Fibroblast of peridontal ligament (primary cell): Measurements from ENCODE around the gene MACROH2A2.
A peak's percentile ranks its signal among the peaks of the same experiment; 100 is the strongest.
"Not testable (repeated sequence)": the region's sequence is repeated elsewhere in the genome, so short reads cannot be mapped to it uniquely, and the experiment has no call there.

Experiments used
- DNase-seq: peaks from one replicate; pipeline ENCODE4 v3.0.0-alpha.2; 2010; ENCODE audit errors: extremely low read depth

The MACROH2A2 gene

GRCh38 chr10:70052462-70053217, at the start of gene MACROH2A2:
Gene MACROH2A2, plus strand, starts transcription at chr10:70052846. Its CDS starts 22,813 bp downstream, at chr10:70075659.
- DNase-seq = peak; percentile 71

- no peak for DNase-seq
These were observed 45.4 kb upstream of the MACROH2A2 start for GRCh38 chr10:70007116-70007820.

GRCh38 chr10:70031215-70031614, 21.4 kb upstream of the MACROH2A2 start:
- no peak for DNase-seq

- DNase-seq = no peak
These were observed 19.9 kb upstream of the MACROH2A2 start for GRCh38 chr10:70032667-70033289.

- no peak for DNase-seq
These were observed 18.4 kb upstream of the MACROH2A2 start for GRCh38 chr10:70034232-70034631.

GRCh38 chr10:70035531-70035930, 17.1 kb upstream of the MACROH2A2 start:
- no peak for DNase-seq

- DNase-seq = no peak
These were observed 13.7 kb upstream of the MACROH2A2 start for GRCh38 chr10:70038923-70039322.

GRCh38 chr10:70041016-70041415, 11.6 kb upstream of the MACROH2A2 start:
- no peak for DNase-seq

- not testable (repeated sequence) for DNase-seq
These were observed 10.9 kb upstream of the MACROH2A2 start for GRCh38 chr10:70041739-70042138.

- not testable (repeated sequence) for DNase-seq
These were observed 5.6 kb upstream of the MACROH2A2 start for GRCh38 chr10:70047066-70047465.

- DNase-seq = no peak
These were observed 4.5 kb upstream of the MACROH2A2 start for GRCh38 chr10:70048030-70048723.

GRCh38 chr10:70051848-70052247, 798 bp upstream of the MACROH2A2 start:
- no peak for DNase-seq

- DNase-seq = no peak
These were observed 683 bp downstream of the MACROH2A2 start for GRCh38 chr10:70053218-70053840.

- DNase-seq = no peak
These were observed 1.2 kb downstream of the MACROH2A2 start for GRCh38 chr10:70053841-70054288.

- DNase-seq = no peak
These were observed 2.3 kb downstream of the MACROH2A2 start for GRCh38 chr10:70054902-70055301.

- DNase-seq = no peak
These were observed 2.9 kb downstream of the MACROH2A2 start for GRCh38 chr10:70055550-70055949.

- peak; percentile 38 for DNase-seq
These were observed 4.7 kb downstream of the MACROH2A2 start for GRCh38 chr10:70057306-70057705.

GRCh38 chr10:70060389-70060788, 7.7 kb downstream of the MACROH2A2 start:
- DNase-seq = no peak

GRCh38 chr10:70063418-70064098, 10.9 kb downstream of the MACROH2A2 start:
- DNase-seq = no peak

- DNase-seq = no peak
These were observed 11.8 kb downstream of the MACROH2A2 start for GRCh38 chr10:70064486-70064885.

GRCh38 chr10:70066190-70066589, 13.5 kb downstream of the MACROH2A2 start:
- no peak for DNase-seq
